K562 (cell line): ENCODE data around the gene HLCS. TPM values are rescaled to one million over a fixed set of nuclear protein-coding genes. Genes with fewer than 3 reads are reported as not detected.

Source experiments
- CBFA2T2 ChIP-seq: fragments of 450-650 bp; conservative IDR thresholded peaks from 2 replicates; pipeline ENCODE4 v1.6.1; 2017; ENCODE audit warnings: mild to moderate bottlenecking
- FOXK1 ChIP-seq: sonication (generic); formaldehyde crosslinking; IDR thresholded peaks from 2 replicates; pipeline ENCODE4 v1.8.0; 2022; ENCODE audit warnings: missing genetic modification reagents, mild to moderate bottlenecking, borderline replicate concordance
- NRF1 ChIP-seq, 2 experiments: fragments of 450-650 bp; IDR thresholded peaks in 1 of 2; conservative IDR thresholded peaks in 1 of 2; 2 replicates each; pipeline ENCODE4 v1.6.1; 2014; ENCODE audit warnings: mild to moderate bottlenecking in 2 of 2
- POLR2B ChIP-seq: fragments of 450-650 bp; IDR thresholded peaks from 2 replicates; pipeline ENCODE4 v1.6.1; 2018; ENCODE audit warnings: low read depth; ENCODE audit not compliant: partially characterized antibody
- TCF3 ChIP-seq: sonication (generic); formaldehyde crosslinking; IDR thresholded peaks from 2 replicates; pipeline ENCODE4 v1.4.0; 2020; ENCODE audit warnings: mild to moderate bottlenecking, missing genetic modification reagents
- TEAD1 ChIP-seq, 2 experiments: fragments of 450-650 bp in 1 of 2; sonication (generic) in 1 of 2; formaldehyde crosslinking; IDR thresholded peaks; 2 replicates each; pipeline versions ENCODE4 v1.4.0 to v1.8.0; 2020 to 2022; ENCODE audit warnings: mild to moderate bottlenecking in 2 of 2, missing genetic modification reagents in 1 of 2
- polyA plus RNA-seq, 8 experiments: library from polyadenylated mRNA; depleted of rRNA in 4 of 8; stranded (reverse) in 5 of 8; unstranded in 3 of 8; fragments of >200 nt; fragmentation: Nextera tagmentation in 2 of 8; fragmentation: Illumina TruSeq in 1 of 8; extraction: Ambion mirVana in 2 of 8; extraction: Trizol in 1 of 8; gene quantifications; 2 replicates each; pipeline versions ENCODE4 v1.2.1 to v1.2.3, GENCODE V29; 2011 to 2014; ENCODE audit warnings: inconsistent platforms in 1 of 8, missing spikeins in 1 of 8
- total RNA-seq, 7 experiments: library from RNA; depleted of rRNA in 6 of 7; stranded (reverse); fragments of >200 nt in 6 of 7; fragmentation: Illumina TruSeq in 2 of 7; extraction: Trizol in 2 of 7; gene quantifications; 2 replicates each; pipeline versions ENCODE4 v1.2.1 to v1.2.3, GENCODE V29; 2011 to 2021; ENCODE audit warnings: low replicate concordance in 1 of 7
- TF ChIP-seq, protein P1 (sequence below), 2 experiments: fragments of 450-650 bp in 1 of 2; sonication (generic) in 1 of 2; formaldehyde crosslinking in 1 of 2; IDR thresholded peaks; 2 replicates each; pipeline versions ENCODE4 v1.7.1 to v1.9.0; 2016 to 2022; ENCODE audit warnings: inconsistent platforms in 1 of 2, mild to moderate bottlenecking in 1 of 2, missing genetic modification reagents in 1 of 2

HLCS gene
- total and polyA plus RNA-seq, 9 of the 15 experiments (the other 6 are each of a cell fraction or from before 2014, with no cell fraction given), result 3.0 to 21.5 (median 17.1) TPM

DNA sequence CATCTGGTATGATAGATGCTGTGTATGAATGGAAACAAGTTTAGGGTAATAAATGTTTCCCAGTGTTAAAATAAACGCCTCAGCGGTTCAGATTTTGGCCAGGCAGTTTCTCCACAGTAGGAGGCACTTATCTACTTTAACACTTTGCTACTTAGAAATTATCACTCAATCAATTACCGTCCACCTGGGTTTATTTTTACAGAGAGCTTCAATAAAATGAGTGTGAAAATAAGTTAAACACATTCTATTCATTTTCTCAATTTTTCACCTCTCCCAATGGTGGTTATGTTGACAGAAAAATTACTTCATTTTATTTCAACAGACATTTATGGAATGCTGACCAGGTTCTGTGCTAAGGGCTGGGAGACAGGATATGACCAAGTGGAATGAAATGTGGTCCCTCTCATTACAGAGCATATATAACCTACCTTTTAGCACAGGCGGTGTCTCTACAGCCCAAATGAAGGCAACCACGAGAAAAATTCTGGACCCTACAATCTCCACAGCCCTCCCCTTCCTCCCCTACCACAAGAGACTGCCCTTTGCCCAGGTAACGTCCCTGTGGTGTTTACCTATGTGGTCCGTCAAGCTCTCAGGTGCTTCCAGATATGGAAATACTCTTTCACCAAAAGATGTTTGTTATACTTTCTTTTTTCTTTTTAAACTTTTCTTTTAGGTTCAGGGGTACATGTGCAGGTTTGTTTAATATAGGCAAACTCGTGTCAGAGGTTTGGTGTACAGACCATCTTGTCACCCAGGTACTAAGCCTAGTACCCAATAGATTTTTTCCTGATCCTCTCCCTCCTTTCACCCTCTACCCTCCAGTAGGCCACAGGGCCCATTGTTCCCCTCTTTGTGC is 105.5 kb downstream of the HLCS start (continued):
- TF ChIP-seq POLR2B, result no peak
- TF ChIP-seq FOXK1 (CRISPR knock-in tag), result no peak
- TF ChIP-seq, protein P1, sequence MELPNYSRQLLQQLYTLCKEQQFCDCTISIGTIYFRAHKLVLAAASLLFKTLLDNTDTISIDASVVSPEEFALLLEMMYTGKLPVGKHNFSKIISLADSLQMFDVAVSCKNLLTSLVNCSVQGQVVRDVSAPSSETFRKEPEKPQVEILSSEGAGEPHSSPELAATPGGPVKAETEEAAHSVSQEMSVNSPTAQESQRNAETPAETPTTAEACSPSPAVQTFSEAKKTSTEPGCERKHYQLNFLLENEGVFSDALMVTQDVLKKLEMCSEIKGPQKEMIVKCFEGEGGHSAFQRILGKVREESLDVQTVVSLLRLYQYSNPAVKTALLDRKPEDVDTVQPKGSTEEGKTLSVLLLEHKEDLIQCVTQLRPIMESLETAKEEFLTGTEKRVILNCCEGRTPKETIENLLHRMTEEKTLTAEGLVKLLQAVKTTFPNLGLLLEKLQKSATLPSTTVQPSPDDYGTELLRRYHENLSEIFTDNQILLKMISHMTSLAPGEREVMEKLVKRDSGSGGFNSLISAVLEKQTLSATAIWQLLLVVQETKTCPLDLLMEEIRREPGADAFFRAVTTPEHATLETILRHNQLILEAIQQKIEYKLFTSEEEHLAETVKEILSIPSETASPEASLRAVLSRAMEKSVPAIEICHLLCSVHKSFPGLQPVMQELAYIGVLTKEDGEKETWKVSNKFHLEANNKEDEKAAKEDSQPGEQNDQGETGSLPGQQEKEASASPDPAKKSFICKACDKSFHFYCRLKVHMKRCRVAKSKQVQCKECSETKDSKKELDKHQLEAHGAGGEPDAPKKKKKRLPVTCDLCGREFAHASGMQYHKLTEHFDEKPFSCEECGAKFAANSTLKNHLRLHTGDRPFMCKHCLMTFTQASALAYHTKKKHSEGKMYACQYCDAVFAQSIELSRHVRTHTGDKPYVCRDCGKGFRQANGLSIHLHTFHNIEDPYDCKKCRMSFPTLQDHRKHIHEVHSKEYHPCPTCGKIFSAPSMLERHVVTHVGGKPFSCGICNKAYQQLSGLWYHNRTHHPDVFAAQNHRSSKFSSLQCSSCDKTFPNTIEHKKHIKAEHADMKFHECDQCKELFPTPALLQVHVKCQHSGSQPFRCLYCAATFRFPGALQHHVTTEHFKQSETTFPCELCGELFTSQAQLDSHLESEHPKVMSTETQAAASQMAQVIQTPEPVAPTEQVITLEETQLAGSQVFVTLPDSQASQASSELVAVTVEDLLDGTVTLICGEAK (IDR thresholded peaks at IDR 0.05), result 0 out of 2 replicates have a peak, but pooled peaks have one; percentile 1
- TF ChIP-seq, protein P1 (CRISPR knock-in tag; IDR thresholded peaks at IDR 0.05), result no peak
- peak; percentile 67 for TF ChIP-seq TCF3 (CRISPR knock-in tag)
- TF ChIP-seq CBFA2T2, result peak; percentile 47
- 0 out of 4 replicates have a peak, but pooled peaks of 1 of the 2 experiments have one; percentile 21 for TF ChIP-seq TEAD1 (CRISPR knock-in tag; IDR thresholded peaks at IDR 0.05)
- no peak for TF ChIP-seq NRF1 (conservative IDR thresholded peaks at IDR 0.05 in 1 of 2, IDR thresholded peaks at IDR 0.05 in 1 of 2)
